Panc1 (cell line): ENCODE results near the gene PRKCZ. TPM values are rescaled to one million over a fixed set of nuclear protein-coding genes. Genes with fewer than 3 reads are reported as not detected.

Experiments
- ATAC-seq: fragments of 200-7000 bp; cut with Tn5 transposase; 2 replicates; pipeline ENCODE4 v1.9.1; 2020; ENCODE audit warnings: mild to moderate bottlenecking, moderate library complexity
- BruUV-seq: library from RNA; stranded (reverse); fragments of 400-500 nt; replicated peaks from 2 replicates; lab custom pipeline; 2021; lab: Mats Ljungman, UMichigan
- CTCF ChIA-PET: fragments of 300-600 bp; sonication (Branson Sonifier 250); formaldehyde crosslinking; loops from one replicate; lab custom pipeline; 2022; ENCODE audit warnings: antibody characterized with exemption; lab: Charles Lee
- POLR2A ChIA-PET: fragments of 300-600 bp; sonication (Branson Sonifier 250); formaldehyde crosslinking; loops from one replicate; lab custom pipeline; 2022; ENCODE audit warnings: antibody characterized with exemption; lab: Charles Lee
- DNase-seq: peaks from one replicate; pipeline ENCODE4 v3.0.0-alpha.2; 2010; ENCODE audit warnings: low read depth, low spot score
- H3K27ac ChIP-seq: 2 replicates; pipeline ENCODE4 v1.5.1; 2011; ENCODE audit warnings: mild to moderate bottlenecking, low read length, inconsistent platforms
- H3K27me3 ChIP-seq: fragments of 200-500 bp; sonication (Bioruptor generic); 2 replicates; pipeline ENCODE4 v1.6.0; 2014; ENCODE audit warnings: low read length, inconsistent platforms; ENCODE audit not compliant: control insufficient read depth, insufficient read depth
- H3K36me3 ChIP-seq: fragments of 200-500 bp; sonication (Bioruptor generic); 2 replicates; pipeline ENCODE4 v1.5.1; 2014; ENCODE audit warnings: inconsistent platforms, mild to moderate bottlenecking, low read length, moderate library complexity; ENCODE audit not compliant: control insufficient read depth, insufficient read depth
- H3K4me1 ChIP-seq: 2 replicates; pipeline ENCODE4 v1.5.1; 2011; ENCODE audit warnings: inconsistent platforms, mild to moderate bottlenecking, low read length, moderate library complexity; ENCODE audit not compliant: control insufficient read depth, insufficient read depth
- H3K4me3 ChIP-seq, 2 experiments: 2 replicates each; pipeline ENCODE4 v1.5.1; 2011 to 2012; ENCODE audit warnings: low read depth in 2 of 2, low read length in 2 of 2, mild to moderate bottlenecking in 2 of 2, inconsistent platforms in 1 of 2, moderate library complexity in 1 of 2
- H3K9me3 ChIP-seq: fragments of 200-500 bp; sonication (Bioruptor generic); 2 replicates; pipeline ENCODE4 v1.5.1; 2014; ENCODE audit warnings: low read depth, mild to moderate bottlenecking, inconsistent platforms, low read length, moderate library complexity; ENCODE audit not compliant: control insufficient read depth, insufficient read depth
- POLR2AphosphoS5 ChIP-seq: IDR thresholded peaks from 2 replicates; pipeline ENCODE4 v1.6.1; 2012; ENCODE audit warnings: mild to moderate bottlenecking, low read depth, low read length, moderate library complexity
- SIN3A ChIP-seq: IDR thresholded peaks from 2 replicates; pipeline ENCODE4 v1.6.1; 2012; ENCODE audit warnings: low read depth, mild to moderate bottlenecking, low read length, moderate library complexity, borderline replicate concordance; ENCODE audit not compliant: insufficient read depth
- TCF7L2 ChIP-seq: IDR thresholded peaks from 2 replicates; pipeline ENCODE4 v1.6.1; 2011; ENCODE audit warnings: mild to moderate bottlenecking, low read depth, low read length, inconsistent platforms
- in situ Hi-C: cut with HindIII; loops from 2 replicates; pipeline ENCODE4 v1.10.0; 2016; ENCODE audit warnings: low sequenced_read_pairs, low pct_unique_long_range_greater_than_20kb
- intact Hi-C: fragments of 100-400 bp; cut with micrococcal nuclease; formaldehyde crosslinking; loops from one replicate; pipeline ENCODE4 v1.10.0; 2022; ENCODE audit not compliant: unreplicated experiment
- total RNA-seq: library from RNA; stranded (reverse); gene quantifications from one replicate; pipeline ENCODE4 v1.2.1, GENCODE V29; 2021; ENCODE audit not compliant: unreplicated experiment
- TF ChIP-seq, protein P1 (sequence below): fragments of 450-650 bp; IDR thresholded peaks from 2 replicates; pipeline ENCODE4 v1.5.1; 2017; ENCODE audit warnings: mild to moderate bottlenecking
- TF ChIP-seq, protein P2 (sequence below), 2 experiments: IDR thresholded peaks; 2 replicates each; pipeline ENCODE4 v1.6.1; 2011 to 2012; ENCODE audit warnings: low read depth in 2 of 2, control low read depth in 1 of 2, low read length in 1 of 2, mild to moderate bottlenecking in 1 of 2, moderate library complexity in 1 of 2; ENCODE audit not compliant: insufficient read depth in 1 of 2

Gene PRKCZ
- total RNA-seq, 1 experiment from 2014 or later = 26.7 TPM

DNA sequence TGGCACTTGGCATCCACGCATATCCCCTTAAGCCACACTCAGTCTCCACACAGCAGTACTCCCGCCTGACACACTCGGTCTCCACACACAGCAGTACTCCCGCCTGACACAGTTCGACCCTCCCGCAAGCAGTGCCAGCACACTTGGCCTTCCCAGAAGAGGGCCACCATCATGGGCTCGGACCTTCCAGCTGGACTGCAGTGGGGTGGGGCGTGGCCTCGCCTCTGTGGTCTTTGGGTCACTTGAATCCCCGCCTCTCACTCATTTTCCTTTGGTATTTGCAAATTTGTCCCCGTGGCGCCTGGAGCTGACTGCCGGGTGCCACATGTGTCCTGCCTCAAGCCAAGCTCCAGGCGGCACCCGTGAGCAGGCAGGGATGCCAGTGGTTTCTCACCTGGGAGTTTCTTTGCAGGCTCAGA is 80.7 kb downstream of the PRKCZ start:
- no peak overlapping the region for H3K27ac ChIP-seq
- H3K4me1 ChIP-seq = peaks cover 11% of the 10 kb centered on the region
- no peaks in the 10 kb centered on the region for H3K9me3 ChIP-seq
- ChIA-PET POLR2A (no interaction called here), CTCF (no interaction called here)
- H3K27me3 ChIP-seq = no peaks in the 10 kb centered on the region
- TF ChIP-seq SIN3A (no peak), TCF7L2 (no peak)
- TF ChIP-seq, protein P1, sequence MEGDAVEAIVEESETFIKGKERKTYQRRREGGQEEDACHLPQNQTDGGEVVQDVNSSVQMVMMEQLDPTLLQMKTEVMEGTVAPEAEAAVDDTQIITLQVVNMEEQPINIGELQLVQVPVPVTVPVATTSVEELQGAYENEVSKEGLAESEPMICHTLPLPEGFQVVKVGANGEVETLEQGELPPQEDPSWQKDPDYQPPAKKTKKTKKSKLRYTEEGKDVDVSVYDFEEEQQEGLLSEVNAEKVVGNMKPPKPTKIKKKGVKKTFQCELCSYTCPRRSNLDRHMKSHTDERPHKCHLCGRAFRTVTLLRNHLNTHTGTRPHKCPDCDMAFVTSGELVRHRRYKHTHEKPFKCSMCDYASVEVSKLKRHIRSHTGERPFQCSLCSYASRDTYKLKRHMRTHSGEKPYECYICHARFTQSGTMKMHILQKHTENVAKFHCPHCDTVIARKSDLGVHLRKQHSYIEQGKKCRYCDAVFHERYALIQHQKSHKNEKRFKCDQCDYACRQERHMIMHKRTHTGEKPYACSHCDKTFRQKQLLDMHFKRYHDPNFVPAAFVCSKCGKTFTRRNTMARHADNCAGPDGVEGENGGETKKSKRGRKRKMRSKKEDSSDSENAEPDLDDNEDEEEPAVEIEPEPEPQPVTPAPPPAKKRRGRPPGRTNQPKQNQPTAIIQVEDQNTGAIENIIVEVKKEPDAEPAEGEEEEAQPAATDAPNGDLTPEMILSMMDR = no peak
- TF ChIP-seq, protein P2, sequence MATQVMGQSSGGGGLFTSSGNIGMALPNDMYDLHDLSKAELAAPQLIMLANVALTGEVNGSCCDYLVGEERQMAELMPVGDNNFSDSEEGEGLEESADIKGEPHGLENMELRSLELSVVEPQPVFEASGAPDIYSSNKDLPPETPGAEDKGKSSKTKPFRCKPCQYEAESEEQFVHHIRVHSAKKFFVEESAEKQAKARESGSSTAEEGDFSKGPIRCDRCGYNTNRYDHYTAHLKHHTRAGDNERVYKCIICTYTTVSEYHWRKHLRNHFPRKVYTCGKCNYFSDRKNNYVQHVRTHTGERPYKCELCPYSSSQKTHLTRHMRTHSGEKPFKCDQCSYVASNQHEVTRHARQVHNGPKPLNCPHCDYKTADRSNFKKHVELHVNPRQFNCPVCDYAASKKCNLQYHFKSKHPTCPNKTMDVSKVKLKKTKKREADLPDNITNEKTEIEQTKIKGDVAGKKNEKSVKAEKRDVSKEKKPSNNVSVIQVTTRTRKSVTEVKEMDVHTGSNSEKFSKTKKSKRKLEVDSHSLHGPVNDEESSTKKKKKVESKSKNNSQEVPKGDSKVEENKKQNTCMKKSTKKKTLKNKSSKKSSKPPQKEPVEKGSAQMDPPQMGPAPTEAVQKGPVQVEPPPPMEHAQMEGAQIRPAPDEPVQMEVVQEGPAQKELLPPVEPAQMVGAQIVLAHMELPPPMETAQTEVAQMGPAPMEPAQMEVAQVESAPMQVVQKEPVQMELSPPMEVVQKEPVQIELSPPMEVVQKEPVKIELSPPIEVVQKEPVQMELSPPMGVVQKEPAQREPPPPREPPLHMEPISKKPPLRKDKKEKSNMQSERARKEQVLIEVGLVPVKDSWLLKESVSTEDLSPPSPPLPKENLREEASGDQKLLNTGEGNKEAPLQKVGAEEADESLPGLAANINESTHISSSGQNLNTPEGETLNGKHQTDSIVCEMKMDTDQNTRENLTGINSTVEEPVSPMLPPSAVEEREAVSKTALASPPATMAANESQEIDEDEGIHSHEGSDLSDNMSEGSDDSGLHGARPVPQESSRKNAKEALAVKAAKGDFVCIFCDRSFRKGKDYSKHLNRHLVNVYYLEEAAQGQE (IDR thresholded peaks at IDR 0.05; ENCODE audit: insufficient read depth in 1 of 2, low read depth in 2 of 2, low read length in 1 of 2) = no peak
- H3K36me3 ChIP-seq = no peaks in the 10 kb centered on the region
- intact Hi-C loops (no loop called here), in situ Hi-C loops (no loop called here)
- H3K4me3 ChIP-seq = no peak overlapping the region
- ATAC-seq (no peak), DNase-seq (no peak)
- no TSS peak for BruUV-seq

DNA sequence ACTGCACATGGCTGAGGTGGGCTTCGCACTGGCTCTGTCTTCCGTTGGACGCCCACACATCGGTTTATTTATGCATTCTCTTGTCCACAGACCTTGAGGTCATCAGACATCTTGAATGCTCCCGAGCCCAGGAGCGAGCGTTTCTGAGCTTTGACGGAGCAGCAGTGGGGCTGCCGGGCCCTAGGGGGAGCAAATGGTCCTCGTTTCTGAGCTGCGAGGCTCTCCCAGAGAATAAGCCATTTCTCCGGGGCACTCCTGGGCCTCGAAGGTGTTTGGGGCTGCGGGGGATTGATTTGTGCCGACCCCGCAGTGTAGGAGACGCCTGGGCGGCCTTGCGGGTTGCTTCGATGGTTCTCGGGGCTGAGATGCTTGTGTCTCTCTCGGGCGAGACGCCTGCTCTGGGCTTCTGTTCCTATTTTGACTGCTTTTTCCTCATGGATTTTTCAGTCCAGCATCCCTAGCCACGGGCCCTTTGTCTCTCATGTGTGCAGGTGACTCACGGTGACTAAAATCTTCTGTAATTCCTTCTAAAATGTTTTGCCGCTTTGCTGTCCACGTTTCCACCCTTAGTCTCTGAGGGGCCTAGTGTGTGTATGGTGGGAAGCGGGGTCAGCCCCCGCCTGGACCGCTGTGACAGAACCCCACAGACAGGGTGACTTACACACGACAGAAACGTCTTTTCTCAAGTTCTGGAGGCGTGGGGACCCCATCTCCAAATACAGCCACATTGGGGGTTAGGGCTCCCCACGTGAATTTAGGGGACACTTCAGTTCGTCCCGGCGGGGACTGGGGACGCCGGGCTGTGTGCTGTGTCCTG is 82.2 kb downstream of the PRKCZ start:
- in situ Hi-C loops (no loop called here), intact Hi-C loops (no loop called here)
- TF ChIP-seq POLR2AphosphoS5 (no peak), TCF7L2 (no peak), SIN3A (no peak)
- TF ChIP-seq, protein P1 = peak; percentile 79
- TF ChIP-seq, protein P2 (IDR thresholded peaks at IDR 0.05; ENCODE audit: insufficient read depth in 1 of 2, low read depth in 2 of 2, low read length in 1 of 2) = no peak
- peak overlapping the region; percentile 49; the same call in 1 of the 2 replicates for H3K27ac ChIP-seq
- no TSS peak for BruUV-seq
- H3K36me3 ChIP-seq = no peaks in the 10 kb centered on the region
- peak; percentile 24 for ATAC-seq
- peak overlapping the region; percentile 48 to 72 for H3K4me3 ChIP-seq
- H3K4me1 ChIP-seq = peaks cover 11% of the 10 kb centered on the region
- CTCF ChIA-PET = interaction anchor here (0.8 to 1.0 kb wide), 2 partner anchors 41 to 42 kb away, joined by 3 to 7 read pairs; no protein-coding TSS in a partner anchor
- no peaks in the 10 kb centered on the region for H3K27me3 ChIP-seq
- H3K9me3 ChIP-seq = no peaks in the 10 kb centered on the region
- peak; percentile 15 for DNase-seq
- POLR2A ChIA-PET = no interaction called here
